Measurements from ENCODE around the gene PRRG2.

Gene PRRG2

GRCh38 chr19:49557641-49558325, 23.3 kb upstream of the PRRG2 start:
- DNase-seq = no peak

GRCh38 chr19:49558591-49558990, 22.5 kb upstream of the PRRG2 start:
- no peak for DNase-seq

GRCh38 chr19:49559443-49559842, 21.7 kb upstream of the PRRG2 start:
- DNase-seq = no peak

GRCh38 chr19:49559928-49560327, 21.2 kb upstream of the PRRG2 start:
- no peak for DNase-seq

- no peak for DNase-seq
Measured at GRCh38 chr19:49560358-49560900, 20.7 kb upstream of the PRRG2 start.

GRCh38 chr19:49564616-49565045, 16.5 kb upstream of the PRRG2 start:
- no peak for DNase-seq

- no peak for DNase-seq
Measured at GRCh38 chr19:49565261-49565660, 15.9 kb upstream of the PRRG2 start.

GRCh38 chr19:49566302-49566701, 14.8 kb upstream of the PRRG2 start:
- DNase-seq = no peak

- no peak for DNase-seq
Measured at GRCh38 chr19:49567861-49568441, 13.2 kb upstream of the PRRG2 start.

GRCh38 chr19:49570138-49570856, 10.8 kb upstream of the PRRG2 start:
- peak; percentile 75 for DNase-seq

GRCh38 chr19:49570997-49571676, 10.0 kb upstream of the PRRG2 start:
- DNase-seq = no peak

GRCh38 chr19:49573009-49573408, 8.1 kb upstream of the PRRG2 start:
- no peak for DNase-seq

GRCh38 chr19:49573425-49573824, 7.7 kb upstream of the PRRG2 start:
- no peak for DNase-seq

GRCh38 chr19:49574206-49574755, 6.8 kb upstream of the PRRG2 start:
- no peak for DNase-seq

- no peak for DNase-seq
Measured at GRCh38 chr19:49579193-49579592, 1.9 kb upstream of the PRRG2 start.

- no peak for DNase-seq
Measured at GRCh38 chr19:49579947-49580263, 1.2 kb upstream of the PRRG2 start.

GRCh38 chr19:49580264-49581006, 681 bp upstream of the PRRG2 start, which contains the start of gene NOSIP:
Gene NOSIP (minus strand): TSS chr19:49580556. CDS start chr19:49560691, 19,865 bp downstream.
- peak; percentile 94 for DNase-seq

- DNase-seq = no peak
Measured at GRCh38 chr19:49583239-49583638, 2.1 kb downstream of the PRRG2 start.

GRCh38 chr19:49585023-49585422, 3.9 kb downstream of the PRRG2 start:
- DNase-seq = no peak

GRCh38 chr19:49587227-49587626, 6.1 kb downstream of the PRRG2 start:
- no peak for DNase-seq

GRCh38 chr19:49588365-49589122, 7.4 kb downstream of the PRRG2 start:
- DNase-seq = no peak

GRCh38 chr19:49589502-49589905, 8.4 kb downstream of the PRRG2 start:
- no peak for DNase-seq
